Trophoblast cell (in vitro differentiated cells and primary cell): ENCODE results near the gene ANKRD12.
"Not testable (repeated sequence)": the region's sequence is repeated elsewhere in the genome, so short reads cannot be mapped to it uniquely, and the experiment has no call there.

Experiments
- DNase-seq, 2 donors: peaks; one replicate each; pipeline ENCODE4 v3.0.0-alpha.2; 2016
- H2AFZ ChIP-seq: 2 replicates; pipeline ENCODE4 v1.6.1; 2013; ENCODE audit warnings: low read length, moderate library complexity, mild to moderate bottlenecking; ENCODE audit not compliant: insufficient read depth, poor library complexity
- H2AK5ac ChIP-seq: 2 replicates; pipeline ENCODE4 v1.6.1; 2013; ENCODE audit warnings: mild to moderate bottlenecking, low read length
- H2BK120ac ChIP-seq: 2 replicates; pipeline ENCODE4 v1.6.1; 2013; ENCODE audit warnings: low read length, mild to moderate bottlenecking, moderate library complexity; ENCODE audit not compliant: insufficient read depth, poor library complexity
- H2BK12ac ChIP-seq: 2 replicates; pipeline ENCODE4 v1.6.1; 2013; ENCODE audit warnings: mild to moderate bottlenecking, low read length, moderate library complexity
- H2BK5ac ChIP-seq: 2 replicates; pipeline ENCODE4 v1.6.1; 2013; ENCODE audit warnings: low read length, low read depth, moderate library complexity, mild to moderate bottlenecking; ENCODE audit not compliant: poor library complexity
- H3K14ac ChIP-seq: 2 replicates; pipeline ENCODE4 v1.6.1; 2013; ENCODE audit warnings: mild to moderate bottlenecking, low read length
- H3K18ac ChIP-seq: 2 replicates; pipeline ENCODE4 v1.6.1; 2013; ENCODE audit warnings: mild to moderate bottlenecking, low read length
- H3K23ac ChIP-seq: 2 replicates; pipeline ENCODE4 v1.6.1; 2013; ENCODE audit warnings: low read length
- H3K27ac ChIP-seq: 2 replicates; pipeline ENCODE4 v1.5.1; 2013; ENCODE audit warnings: low read depth, mild to moderate bottlenecking, inconsistent platforms, low read length, moderate library complexity
- H3K27me3 ChIP-seq: 2 replicates; pipeline ENCODE4 v1.6.1; 2013; ENCODE audit warnings: inconsistent platforms, mild to moderate bottlenecking, low read length, moderate library complexity; ENCODE audit not compliant: insufficient read depth
- H3K36me3 ChIP-seq, 2 experiments: 1 replicate in 1 of 2; 2 replicates in 1 of 2; pipeline ENCODE4 v1.6.1; 2013; ENCODE audit warnings: low read length in 2 of 2, mild to moderate bottlenecking in 2 of 2, moderate library complexity in 1 of 2; ENCODE audit not compliant: insufficient read depth in 2 of 2, control insufficient read depth in 1 of 2
- H3K4ac ChIP-seq: 2 replicates; pipeline ENCODE4 v1.6.1; 2013; ENCODE audit warnings: low read depth, mild to moderate bottlenecking, low read length, moderate library complexity
- H3K4me1 ChIP-seq, 2 experiments: 1 replicate in 1 of 2; 2 replicates in 1 of 2; pipeline ENCODE4 v1.6.1; 2013; ENCODE audit warnings: low read length in 2 of 2, mild to moderate bottlenecking in 2 of 2, moderate library complexity in 1 of 2; ENCODE audit not compliant: insufficient read depth in 2 of 2, control insufficient read depth in 1 of 2
- H3K4me2 ChIP-seq: 2 replicates; pipeline ENCODE4 v1.6.1; 2013; ENCODE audit warnings: inconsistent platforms, mild to moderate bottlenecking, low read length, moderate library complexity
- H3K4me3 ChIP-seq: 2 replicates; pipeline ENCODE4 v1.5.1; 2013; ENCODE audit warnings: mild to moderate bottlenecking, low read depth, low read length, inconsistent platforms
- H3K79me1 ChIP-seq: one replicate; pipeline ENCODE4 v1.6.1; 2013; ENCODE audit warnings: low read length
- H3K79me2 ChIP-seq: 2 replicates; pipeline ENCODE4 v1.6.1; 2013; ENCODE audit warnings: low read length, mild to moderate bottlenecking; ENCODE audit not compliant: control insufficient read depth, insufficient read depth, poor library complexity
- H3K9ac ChIP-seq: 2 replicates; pipeline ENCODE4 v1.6.1; 2013; ENCODE audit warnings: mild to moderate bottlenecking, low read length
- H3K9me3 ChIP-seq: 2 replicates; pipeline ENCODE4 v1.6.1; 2013; ENCODE audit warnings: low read depth, mild to moderate bottlenecking, control low read depth, inconsistent platforms, low read length; ENCODE audit not compliant: insufficient read depth
- H4K12ac ChIP-seq: 2 replicates; pipeline ENCODE4 v1.6.1; 2013; ENCODE audit warnings: low read depth, mild to moderate bottlenecking, low read length, moderate library complexity
- H4K8ac ChIP-seq: 2 replicates; pipeline ENCODE4 v1.6.1; 2013; ENCODE audit warnings: low read depth, mild to moderate bottlenecking, low read length, moderate library complexity
- H4K91ac ChIP-seq: one replicate; pipeline ENCODE4 v1.6.1; 2013; ENCODE audit warnings: low read depth, mild to moderate bottlenecking, low read length, moderate library complexity
- WGBS: extraction: QIAGEN DNeasy Blood & Tissue Kit; methylation state at CpG from one replicate; pipeline ENCODE4 v1.1.7; 2013; ENCODE audit warnings: missing lambda C conversion rate; ENCODE audit not compliant: insufficient read length, insufficient coverage; ENCODE audit errors: extremely low coverage; 5-methylcytosine and 5-hydroxymethylcytosine counted together

Gene ANKRD12

GRCh38 chr18:9090578-9090977 is 46.0 kb upstream of the ANKRD12 start:
- no CpG with 5 or more reads among the region's 5 CpGs for WGBS
- no peak for DNase-seq

GRCh38 chr18:9091066-9091476 is 45.5 kb upstream of the ANKRD12 start:
- H2BK5ac ChIP-seq = no peak overlapping the region
- H3K23ac ChIP-seq = no peak overlapping the region
- no peak overlapping the region for H2BK120ac ChIP-seq
- H3K79me2 ChIP-seq = no peaks in the 10 kb centered on the region
- H4K12ac ChIP-seq = no peak overlapping the region
- no peak for DNase-seq
- no peak overlapping the region for H3K27ac ChIP-seq
- no peaks in the 10 kb centered on the region for H3K9me3 ChIP-seq
- no peak overlapping the region for H2BK12ac ChIP-seq
- no peak overlapping the region for H4K8ac ChIP-seq
- H3K4me3 ChIP-seq = no peak overlapping the region
- H3K14ac ChIP-seq = no peak overlapping the region
- no peak overlapping the region for H3K4ac ChIP-seq
- no peaks in the 10 kb centered on the region for H3K36me3 ChIP-seq
- no peak overlapping the region for H3K18ac ChIP-seq
- H3K4me1 ChIP-seq = no peaks in the 10 kb centered on the region
- no peak overlapping the region for H4K91ac ChIP-seq
- WGBS = no CpG with 5 or more reads among the region's 4 CpGs
- H3K9ac ChIP-seq = no peak overlapping the region
- no peak overlapping the region for H2AFZ ChIP-seq
- no peak overlapping the region for H3K4me2 ChIP-seq
- H2AK5ac ChIP-seq = no peak overlapping the region
- no peaks in the 10 kb centered on the region for H3K27me3 ChIP-seq
- H3K79me1 ChIP-seq = no peaks in the 10 kb centered on the region

More at GRCh38 chr18:9090578-9090977, 46.0 kb upstream of the ANKRD12 start:
- Histone ChIP-seq H3K14ac (no peak overlapping the region), H2AFZ (no peak overlapping the region), H3K23ac (no peak overlapping the region), H3K4ac (no peak overlapping the region), H3K27me3 (no peaks in the 10 kb centered on the region), H2AK5ac (no peak overlapping the region), H2BK5ac (no peak overlapping the region), H3K9ac (no peak overlapping the region), H3K18ac (no peak overlapping the region), H3K4me2 (no peak overlapping the region), H3K4me3 (no peak overlapping the region), H4K12ac (no peak overlapping the region), H3K79me1 (no peaks in the 10 kb centered on the region), H3K4me1 (no peaks in the 10 kb centered on the region), H3K27ac (no peak overlapping the region), H4K91ac (no peak overlapping the region), H3K36me3 (no peaks in the 10 kb centered on the region), H3K9me3 (no peaks in the 10 kb centered on the region), H2BK12ac (no peak overlapping the region), H3K79me2 (no peaks in the 10 kb centered on the region), H4K8ac (no peak overlapping the region), H2BK120ac (no peak overlapping the region)

GRCh38 chr18:9092665-9093064 is 43.9 kb upstream of the ANKRD12 start:
- WGBS = no CpG with 5 or more reads among the region's 2 CpGs
- Histone ChIP-seq H3K4me2 (no peak overlapping the region), H3K4ac (no peak overlapping the region), H4K8ac (no peak overlapping the region), H3K14ac (no peak overlapping the region), H3K9ac (no peak overlapping the region), H3K27me3 (no peaks in the 10 kb centered on the region), H3K79me2 (no peaks in the 10 kb centered on the region), H3K27ac (no peak overlapping the region), H2BK120ac (no peak overlapping the region), H3K23ac (no peak overlapping the region), H3K4me3 (no peak overlapping the region), H2BK5ac (no peak overlapping the region), H2BK12ac (no peak overlapping the region), H3K36me3 (no peaks in the 10 kb centered on the region), H3K4me1 (no peaks in the 10 kb centered on the region), H2AK5ac (no peak overlapping the region), H4K12ac (no peak overlapping the region), H2AFZ (no peak overlapping the region), H3K79me1 (no peaks in the 10 kb centered on the region), H4K91ac (no peak overlapping the region), H3K18ac (no peak overlapping the region), H3K9me3 (no peaks in the 10 kb centered on the region)
- DNase-seq = no peak

GRCh38 chr18:9093109-9093508 is 43.5 kb upstream of the ANKRD12 start:
- not testable (repeated sequence) for H3K79me1 ChIP-seq, H2AFZ ChIP-seq, H3K27me3 ChIP-seq, H3K4ac ChIP-seq, H3K4me1 ChIP-seq, H3K4me2 ChIP-seq, H3K4me3 ChIP-seq, H2AK5ac ChIP-seq, H3K14ac ChIP-seq, H3K9ac ChIP-seq, H2BK5ac ChIP-seq, H3K23ac ChIP-seq, H2BK120ac ChIP-seq, H3K79me2 ChIP-seq, DNase-seq, H4K91ac ChIP-seq, H4K12ac ChIP-seq, H3K18ac ChIP-seq, H3K36me3 ChIP-seq, H3K9me3 ChIP-seq, H2BK12ac ChIP-seq, H3K27ac ChIP-seq, H4K8ac ChIP-seq
- WGBS = no CpG with 5 or more reads among the region's 3 CpGs
